HepG2 (cell line): ENCODE measurements around the gene PVR. TPM values are rescaled to one million over a fixed set of nuclear protein-coding genes. Genes with fewer than 3 reads are reported as not detected.
"Not testable (repeated sequence)": the region's sequence is repeated elsewhere in the genome, so short reads cannot be mapped to it uniquely, and the experiment has no call there.

Experiments
- ATAC-seq: fragments of 200-7000 bp; cut with Tn5 transposase; 3 replicates; pipeline ENCODE4 v1.9.1; 2020; ENCODE audit warnings: mild to moderate bottlenecking, moderate library complexity
- BruUV-seq: library from RNA; stranded (reverse); fragments of 400-500 nt; replicated peaks from 2 replicates; lab custom pipeline; 2021; lab: Mats Ljungman, UMichigan
- CTCF ChIA-PET: fragments of 300-600 bp; formaldehyde crosslinking; extraction: SDS; loops from one replicate; lab custom pipeline; 2021; ENCODE audit warnings: low total read pairs, inconsistent platforms, low intra/inter-chr PET ratio; lab: Yijun Ruan, JAX
- POLR2A ChIA-PET: fragments of 350-600 bp; sonication (Branson Sonifier 250); formaldehyde crosslinking; loops from one replicate; lab custom pipeline; 2020; ENCODE audit warnings: antibody characterized with exemption, inconsistent platforms; lab: Yijun Ruan, JAX
- DNase-seq: peaks from one replicate; pipeline ENCODE4 v3.0.0-alpha.2; 2015; ENCODE audit warnings: low spot score
- FAIRE-seq: peaks from 3 replicates; lab custom pipeline; 2011; peaks lifted over from hg19 to GRCh38; lab: Jason Lieb, UNC
- H2AFZ ChIP-seq: one replicate; pipeline ENCODE4 v1.6.1; 2011; ENCODE audit warnings: low read length, inconsistent platforms
- H3K27ac ChIP-seq: fragments of 300-600 bp; 3 replicates; pipeline ENCODE4 v1.8.0; 2011; ENCODE audit warnings: mixed run types, mild to moderate bottlenecking, mixed read lengths, low read length, inconsistent platforms; ENCODE audit not compliant: insufficient read depth; ENCODE audit errors: extremely low read length
- H3K27me3 ChIP-seq, 2 experiments: fragments of 200-600 bp in 1 of 2; 2 replicates in 1 of 2; 3 replicates in 1 of 2; pipeline versions ENCODE4 v1.6.0 to v1.8.0; 2011; ENCODE audit warnings: low read length in 2 of 2, mild to moderate bottlenecking in 2 of 2, moderate library complexity in 2 of 2, inconsistent platforms in 1 of 2; ENCODE audit not compliant: insufficient read depth in 2 of 2, control insufficient read depth in 1 of 2
- H3K36me3 ChIP-seq, 2 experiments: fragments of 200-600 bp in 1 of 2; replicated peaks in 1 of 2; 2 replicates in 1 of 2; 3 replicates in 1 of 2; pipeline versions ENCODE4 v1.5.1 to v1.8.0; 2011; ENCODE audit warnings: low read length in 2 of 2, inconsistent platforms in 1 of 2; ENCODE audit not compliant: insufficient read depth in 2 of 2, control insufficient read depth in 1 of 2
- H3K4me1 ChIP-seq: 2 replicates; pipeline ENCODE4 v1.5.1; 2012; ENCODE audit warnings: low read length, inconsistent platforms; ENCODE audit not compliant: insufficient read depth
- H3K4me2 ChIP-seq: 2 replicates; pipeline ENCODE4 v1.6.0; 2011; ENCODE audit warnings: low read depth, low read length, inconsistent platforms
- H3K4me3 ChIP-seq, 3 experiments: fragments of 200-600 bp in 1 of 3; sonication (generic), shearing (Covaris generic) in 1 of 3; replicated peaks in 1 of 3; 2 replicates each; pipeline ENCODE4 v1.5.1; 2011 to 2016; ENCODE audit warnings: low read length in 3 of 3, inconsistent platforms in 2 of 3, low read depth in 2 of 3, mild to moderate bottlenecking in 2 of 3, control low read depth in 1 of 3, mixed read lengths in 1 of 3; ENCODE audit not compliant: insufficient read depth in 1 of 3
- H3K79me2 ChIP-seq: one replicate; pipeline ENCODE4 v1.6.1; 2011; ENCODE audit warnings: low read length, inconsistent platforms; ENCODE audit not compliant: insufficient read depth
- H3K9ac ChIP-seq: 2 replicates; pipeline ENCODE4 v1.6.0; 2011; ENCODE audit warnings: mild to moderate bottlenecking, low read depth, low read length, inconsistent platforms; ENCODE audit not compliant: insufficient read depth
- H3K9me3 ChIP-seq: 2 replicates; pipeline ENCODE4 v1.5.1; 2012; ENCODE audit warnings: mild to moderate bottlenecking, low read length
- H4K20me1 ChIP-seq: 2 replicates; pipeline ENCODE4 v1.6.0; 2011; ENCODE audit warnings: inconsistent platforms, mild to moderate bottlenecking, low read length, moderate library complexity; ENCODE audit not compliant: insufficient read depth
- HES4 ChIP-seq: sonication (generic); formaldehyde crosslinking; IDR thresholded peaks from 2 replicates; pipeline ENCODE4 v1.9.0; 2021; ENCODE audit warnings: mild to moderate bottlenecking, missing genetic modification reagents, borderline replicate concordance
- KDM4B ChIP-seq: sonication (generic); formaldehyde crosslinking; IDR thresholded peaks from 2 replicates; pipeline ENCODE4 v1.4.0; 2020; ENCODE audit warnings: missing genetic modification reagents
- MAFK ChIP-seq, 2 experiments: IDR thresholded peaks in 1 of 2; conservative IDR thresholded peaks in 1 of 2; 2 replicates each; pipeline ENCODE4 v1.6.1; 2011; ENCODE audit warnings: improper control_type of control experiment in 2 of 2, low read length in 2 of 2
- SP4 ChIP-seq: sonication (generic); formaldehyde crosslinking; IDR thresholded peaks from 2 replicates; pipeline ENCODE4 v1.8.1; 2023; ENCODE audit warnings: mild to moderate bottlenecking, missing genetic modification reagents
- ZNF12 ChIP-seq: sonication (generic); formaldehyde crosslinking; IDR thresholded peaks from 2 replicates; pipeline ENCODE4 v1.5.0; 2020; ENCODE audit warnings: missing genetic modification reagents
- ZNF839 ChIP-seq: sonication (generic); formaldehyde crosslinking; IDR thresholded peaks from 2 replicates; pipeline ENCODE4 v1.4.0; 2020; ENCODE audit warnings: missing genetic modification reagents, mild to moderate bottlenecking, borderline replicate concordance
- WGBS: methylation state at CpG from one replicate; pipeline ENCODE4 v1.1.6; 2017; ENCODE audit warnings: low lambda C conversion rate; 5-methylcytosine and 5-hydroxymethylcytosine counted together
- in situ Hi-C: cut with HindIII; loops from 2 replicates; pipeline ENCODE4 v1.10.0; 2017; ENCODE audit warnings: low pct_unique_long_range_greater_than_20kb; ENCODE audit not compliant: extremely low pct_ligation_motif_present
- intact Hi-C: fragments of 100-400 bp; cut with micrococcal nuclease; formaldehyde crosslinking; loops from one replicate; pipeline ENCODE4 v1.10.0; 2022; ENCODE audit not compliant: unreplicated experiment
- polyA plus RNA-seq, 8 experiments: library from polyadenylated mRNA; depleted of rRNA in 3 of 8; stranded (reverse) in 7 of 8; unstranded in 1 of 8; fragments of >200 nt; fragmentation: Illumina TruSeq in 4 of 8; extraction: Trizol in 4 of 8; gene quantifications; 2 replicates each; pipeline versions ENCODE4 v1.2.1 to v1.2.3, GENCODE V29; 2011 to 2016; ENCODE audit warnings: low read depth in 4 of 8, missing spikeins in 1 of 8, mixed read lengths in 1 of 8; ENCODE audit not compliant: insufficient read depth in 1 of 8
- total RNA-seq, 5 experiments: library from RNA; depleted of rRNA; stranded (reverse); fragments of >200 nt; fragmentation: Illumina TruSeq; extraction: Trizol; gene quantifications; 2 replicates each; pipeline ENCODE4 v1.2.3, GENCODE V29; 2016; ENCODE audit warnings: low read depth in 1 of 5
- TF ChIP-seq, protein P1 (sequence below): sonication (generic); formaldehyde crosslinking; IDR thresholded peaks from 2 replicates; pipeline ENCODE4 v1.8.1; 2023; ENCODE audit warnings: mild to moderate bottlenecking, inconsistent platforms, moderate library complexity, missing genetic modification reagents, borderline replicate concordance

The PVR gene
- total and polyA plus RNA-seq, 2 of the 13 experiments (the other 11 are each of a cell fraction or from before 2014, with no cell fraction given), result 43.4 to 46.6 TPM

DNA sequence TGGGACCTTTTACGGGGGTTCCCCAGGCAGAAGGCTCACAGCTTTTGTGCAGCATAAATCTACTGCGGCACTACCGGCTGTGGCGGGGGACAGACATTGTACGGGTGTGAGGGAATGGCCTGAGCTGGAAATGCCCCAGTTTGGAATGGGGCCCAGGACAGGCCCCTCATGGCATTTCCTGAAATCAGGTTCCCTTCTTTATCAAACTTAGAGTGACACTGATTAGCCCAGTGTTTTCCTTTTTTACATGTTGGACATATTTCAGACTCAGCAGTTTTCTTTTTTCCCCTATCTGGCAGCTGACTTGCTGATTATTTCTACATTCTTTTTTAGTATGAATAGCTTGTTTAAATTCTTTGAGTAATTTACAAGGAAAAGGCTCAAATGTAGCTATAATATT is 9.7 kb upstream of the PVR start:
- TF ChIP-seq MAFK (conservative IDR thresholded peaks at IDR 0.05 in 1 of 2, IDR thresholded peaks at IDR 0.05 in 1 of 2; ENCODE audit: low read length in 2 of 2), result peak in 1 of 2 experiments; percentile 40; a peak in 1 of 4 replicates
- WGBS, result 100% methylated on average over 5 of the region's 5 CpGs
- H3K27ac ChIP-seq, FAIRE-seq, intact Hi-C loops, H3K4me2 ChIP-seq, CTCF ChIA-PET, H4K20me1 ChIP-seq, in situ Hi-C loops, H3K9ac ChIP-seq, H3K79me2 ChIP-seq, H3K27me3 ChIP-seq, H2AFZ ChIP-seq, H3K4me3 ChIP-seq, H3K9me3 ChIP-seq, ATAC-seq, DNase-seq, BruUV-seq: not testable (repeated sequence)
- POLR2A ChIA-PET, result interaction anchor here (1.0 to 2.6 kb wide), 2 partner anchors 8 to 18 kb away, joined by 5 to 7 read pairs; no protein-coding TSS in a partner anchor
- H3K4me1 ChIP-seq, result peaks cover 42% of the 10 kb centered on the region
- peaks cover 2 to 13% of the 10 kb centered on the region in 2 experiments; a peak in 3 of 5 replicates for H3K36me3 ChIP-seq

DNA sequence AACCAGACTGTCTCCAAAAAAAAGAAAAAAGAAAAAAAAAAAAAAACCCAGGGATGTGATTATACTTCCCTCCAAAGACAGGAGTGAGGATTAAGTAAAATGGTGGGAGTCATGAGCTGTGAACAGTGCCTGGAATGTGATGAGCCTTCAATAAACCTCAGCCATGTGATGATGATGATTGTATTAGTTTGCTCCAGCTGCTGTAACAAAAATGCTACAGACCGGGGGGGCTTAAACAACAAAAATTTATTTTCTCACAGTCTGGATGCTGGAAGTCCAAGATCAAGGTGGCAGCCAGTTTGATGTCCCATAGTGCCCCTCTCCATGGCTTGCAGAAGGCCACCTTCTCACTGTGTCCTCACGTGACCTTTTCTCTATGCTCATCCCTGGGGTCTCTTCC is 8.9 kb upstream of the PVR start:
- Histone ChIP-seq H3K9ac (no peak overlapping the region), H3K27me3 (no peaks in the 10 kb centered on the region), H3K4me1 (peaks cover 49% of the 10 kb centered on the region), H3K27ac (no peak overlapping the region), H2AFZ (no peak overlapping the region), H3K9me3 (no peaks in the 10 kb centered on the region), H4K20me1 (no peaks in the 10 kb centered on the region), H3K4me2 (no peak overlapping the region), H3K79me2 (no peaks in the 10 kb centered on the region), H3K4me3 (no peak overlapping the region), H3K36me3 (peaks cover 2 to 12% of the 10 kb centered on the region in 2 experiments; a peak in 2 of 5 replicates)
- CTCF ChIA-PET, result no interaction called here
- intact Hi-C loops, result no loop called here
- ATAC-seq (no peak), FAIRE-seq (no peak), DNase-seq (no peak)
- no TSS peak for BruUV-seq
- in situ Hi-C loops, result no loop called here
- 100% methylated on average over 2 of the region's 2 CpGs for WGBS
- POLR2A ChIA-PET, result interaction anchor here (0.9 to 3.0 kb wide), 3 partner anchors 9 to 20 kb away, joined by 3 to 68 read pairs (median 5); partner anchors contain the start of gene IGSF23
- TF ChIP-seq, protein P1, sequence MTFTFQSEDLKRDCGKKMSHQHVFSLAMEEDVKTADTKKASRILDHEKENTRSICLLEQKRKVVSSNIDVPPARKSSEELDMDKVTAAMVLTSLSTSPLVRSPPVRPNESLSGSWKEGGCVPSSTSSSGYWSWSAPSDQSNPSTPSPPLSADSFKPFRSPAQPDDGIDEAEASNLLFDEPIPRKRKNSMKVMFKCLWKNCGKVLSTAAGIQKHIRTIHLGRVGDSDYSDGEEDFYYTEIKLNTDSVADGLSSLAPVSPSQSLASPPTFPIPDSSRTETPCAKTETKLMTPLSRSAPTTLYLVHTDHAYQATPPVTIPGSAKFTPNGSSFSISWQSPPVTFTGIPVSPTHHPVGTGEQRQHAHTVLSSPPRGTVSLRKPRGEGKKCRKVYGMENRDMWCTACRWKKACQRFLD (CRISPR knock-in tag), result no peak
- TF ChIP-seq KDM4B (no peak), ZNF12 (CRISPR knock-in tag) (peak; percentile 99), SP4 (no peak), HES4 (CRISPR knock-in tag) (no peak), ZNF839 (CRISPR knock-in tag) (no peak)
